KOPT-K1 (cell line): ENCODE data around the gene APOE.
A peak's percentile ranks its signal among the peaks of the same experiment; 100 is the strongest.
"Not testable (repeated sequence)": the region's sequence is repeated elsewhere in the genome, so short reads cannot be mapped to it uniquely, and the experiment has no call there.

Source experiments
- H3K27ac ChIP-seq: fragments of 200-600 bp; sonication (generic); 2 replicates; pipeline ENCODE4 v1.5.1; 2016; ENCODE audit warnings: antibody characterized with exemption, mild to moderate bottlenecking, low read depth, low read length; ENCODE audit not compliant: poor library complexity, severe bottlenecking
- H3K36me3 ChIP-seq: fragments of 200-600 bp; sonication (generic); 2 replicates; pipeline ENCODE4 v1.5.1; 2017; ENCODE audit warnings: antibody characterized with exemption, mild to moderate bottlenecking, low read length, moderate library complexity; ENCODE audit not compliant: insufficient read depth
- H3K9me3 ChIP-seq: fragments of 200-600 bp; sonication (generic); 2 replicates; pipeline ENCODE4 v1.5.1; 2017; ENCODE audit warnings: antibody characterized with exemption, low read length, mild to moderate bottlenecking; ENCODE audit not compliant: insufficient read depth, poor library complexity, severe bottlenecking

APOE gene

GRCh38 chr19:44878120-44878865 is 27.3 kb upstream of the APOE start:
- Histone ChIP-seq H3K27ac (no peak overlapping the region), H3K36me3 (no peaks in the 10 kb centered on the region), H3K9me3 (no peaks in the 10 kb centered on the region)

GRCh38 chr19:44879309-44880065 is 26.1 kb upstream of the APOE start:
- Histone ChIP-seq H3K9me3 (no peaks in the 10 kb centered on the region), H3K27ac (no peak overlapping the region), H3K36me3 (no peaks in the 10 kb centered on the region)

- no peaks in the 10 kb centered on the region for H3K36me3 ChIP-seq
- no peaks in the 10 kb centered on the region for H3K9me3 ChIP-seq
- H3K27ac ChIP-seq = no peak overlapping the region
Observed at GRCh38 chr19:44882063-44882462, 23.5 kb upstream of the APOE start.

GRCh38 chr19:44882619-44883397 is 22.8 kb upstream of the APOE start:
- not testable (repeated sequence) for H3K27ac ChIP-seq, H3K9me3 ChIP-seq, H3K36me3 ChIP-seq

GRCh38 chr19:44883922-44884321 is 21.7 kb upstream of the APOE start:
- Histone ChIP-seq H3K36me3 (no peaks in the 10 kb centered on the region), H3K9me3 (no peaks in the 10 kb centered on the region), H3K27ac (no peak overlapping the region)

GRCh38 chr19:44884566-44884965 is 21.0 kb upstream of the APOE start:
- H3K9me3 ChIP-seq = no peaks in the 10 kb centered on the region
- H3K36me3 ChIP-seq = no peaks in the 10 kb centered on the region
- H3K27ac ChIP-seq = no peak overlapping the region

- Histone ChIP-seq H3K9me3 (no peaks in the 10 kb centered on the region), H3K27ac (no peak overlapping the region), H3K36me3 (no peaks in the 10 kb centered on the region)
Observed at GRCh38 chr19:44886141-44886540, 19.5 kb upstream of the APOE start.

GRCh38 chr19:44887648-44888047 is 17.9 kb upstream of the APOE start:
- Histone ChIP-seq H3K36me3 (peaks cover 5% of the 10 kb centered on the region), H3K9me3 (no peaks in the 10 kb centered on the region), H3K27ac (no peak overlapping the region)

GRCh38 chr19:44888335-44888734 is 17.3 kb upstream of the APOE start:
- H3K27ac ChIP-seq, H3K9me3 ChIP-seq: not testable (repeated sequence)
- peaks cover 12% of the 10 kb centered on the region for H3K36me3 ChIP-seq

GRCh38 chr19:44889830-44890365 is 15.7 kb upstream of the APOE start:
- Histone ChIP-seq H3K9me3 (no peaks in the 10 kb centered on the region), H3K36me3 (peaks cover 27% of the 10 kb centered on the region), H3K27ac (peak overlapping the region; percentile 75)

GRCh38 chr19:44890366-44891015 is 15.1 kb upstream of the APOE start:
- H3K9me3 ChIP-seq = no peaks in the 10 kb centered on the region
- H3K36me3 ChIP-seq = peaks cover 33% of the 10 kb centered on the region
- peak overlapping the region; percentile 75 for H3K27ac ChIP-seq

GRCh38 chr19:44891016-44891882 is 14.3 kb upstream of the APOE start, which contains the start of gene TOMM40:
TOMM40 (plus strand) TSS chr19:44891254; CDS start chr19:44891416, 162 bp downstream.
- H3K36me3 ChIP-seq = peaks cover 41% of the 10 kb centered on the region
- H3K27ac ChIP-seq = peak within 1 kb of the TSS; percentile 75
- H3K9me3 ChIP-seq = no peaks in the 10 kb centered on the region

- Histone ChIP-seq H3K36me3 (peaks cover 58% of the 10 kb centered on the region), H3K27ac (no peak overlapping the region), H3K9me3 (no peaks in the 10 kb centered on the region)
Observed at GRCh38 chr19:44892932-44893331, 12.7 kb upstream of the APOE start.
